ENCODE measurements around the gene NCAPD3. TPM values are rescaled to one million over a fixed set of nuclear protein-coding genes. Genes with fewer than 3 reads are reported as not detected.

The NCAPD3 gene
- total RNA-seq, 1 donor from 2014 or later, result 25.4 TPM

DNA sequence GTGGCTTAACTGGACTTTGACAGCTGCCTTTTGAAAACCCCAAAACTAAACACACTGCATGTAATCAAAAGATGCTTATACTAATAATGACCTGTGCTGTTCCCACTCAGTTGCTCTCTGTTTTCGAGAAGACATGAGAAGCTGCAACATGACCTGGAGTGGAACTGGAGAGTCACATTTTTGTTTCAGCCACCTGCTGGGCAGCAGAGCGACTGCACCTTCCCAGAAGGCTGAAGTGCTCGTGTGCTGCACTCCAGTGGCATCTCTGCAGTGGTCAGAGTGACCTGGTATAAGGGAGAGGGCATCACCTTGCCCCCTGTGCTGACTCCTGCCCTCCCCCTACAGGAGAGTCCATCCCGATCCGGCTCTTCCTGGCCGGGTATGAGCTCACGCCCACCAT lies 20.8 kb upstream of the NCAPD3 start:
- DNase-seq (ENCODE audit: low spot score in 2 of 2, unreplicated experiment in 2 of 2), result no peak
- peaks cover 31% of the 10 kb centered on the region for H3K36me3 Mint-ChIP-seq

DNA sequence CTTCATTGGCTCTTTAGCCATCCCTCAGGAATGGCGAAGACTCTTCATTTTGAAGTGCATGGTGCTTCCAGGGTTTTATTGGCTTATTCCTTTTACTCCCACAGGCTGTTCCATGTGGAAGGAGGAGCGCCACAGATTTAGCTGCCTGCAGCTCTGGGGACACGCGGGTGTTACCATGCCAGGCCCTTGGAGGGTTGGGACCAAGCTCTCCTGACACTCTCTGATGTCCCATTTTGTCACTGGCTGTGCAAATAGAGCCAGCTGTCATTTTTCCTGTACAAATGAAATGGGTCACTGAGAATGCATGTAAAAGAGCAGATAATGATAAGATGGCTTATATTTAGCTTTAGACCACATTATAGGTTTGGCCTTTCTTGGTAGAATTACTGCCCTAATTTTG lies 20.1 kb upstream of the NCAPD3 start:
- H3K4me1 Mint-ChIP-seq, result no peaks in the 10 kb centered on the region
- TF ChIP-seq, protein P1, sequence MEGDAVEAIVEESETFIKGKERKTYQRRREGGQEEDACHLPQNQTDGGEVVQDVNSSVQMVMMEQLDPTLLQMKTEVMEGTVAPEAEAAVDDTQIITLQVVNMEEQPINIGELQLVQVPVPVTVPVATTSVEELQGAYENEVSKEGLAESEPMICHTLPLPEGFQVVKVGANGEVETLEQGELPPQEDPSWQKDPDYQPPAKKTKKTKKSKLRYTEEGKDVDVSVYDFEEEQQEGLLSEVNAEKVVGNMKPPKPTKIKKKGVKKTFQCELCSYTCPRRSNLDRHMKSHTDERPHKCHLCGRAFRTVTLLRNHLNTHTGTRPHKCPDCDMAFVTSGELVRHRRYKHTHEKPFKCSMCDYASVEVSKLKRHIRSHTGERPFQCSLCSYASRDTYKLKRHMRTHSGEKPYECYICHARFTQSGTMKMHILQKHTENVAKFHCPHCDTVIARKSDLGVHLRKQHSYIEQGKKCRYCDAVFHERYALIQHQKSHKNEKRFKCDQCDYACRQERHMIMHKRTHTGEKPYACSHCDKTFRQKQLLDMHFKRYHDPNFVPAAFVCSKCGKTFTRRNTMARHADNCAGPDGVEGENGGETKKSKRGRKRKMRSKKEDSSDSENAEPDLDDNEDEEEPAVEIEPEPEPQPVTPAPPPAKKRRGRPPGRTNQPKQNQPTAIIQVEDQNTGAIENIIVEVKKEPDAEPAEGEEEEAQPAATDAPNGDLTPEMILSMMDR (IDR thresholded peaks at IDR 0.05; ENCODE audit: unreplicated experiment), result no peak
- no peaks in the 10 kb centered on the region for H3K27me3 Mint-ChIP-seq (ENCODE audit: low read depth)
- H3K36me3 Mint-ChIP-seq, result peaks cover 30% of the 10 kb centered on the region
- no peaks in the 10 kb centered on the region for H3K9me3 Mint-ChIP-seq
- H3K27ac Mint-ChIP-seq, result no peak overlapping the region
- no peak for DNase-seq (ENCODE audit: low spot score in 2 of 2, unreplicated experiment in 2 of 2)
- H3K4me3 Mint-ChIP-seq, result no peak overlapping the region

More for the DNA sequence above, 20.8 kb upstream of the NCAPD3 start:
- Mint-ChIP-seq H3K27ac (no peak overlapping the region), H3K27me3 (ENCODE audit: low read depth) (no peaks in the 10 kb centered on the region), H3K4me3 (no peak overlapping the region), H3K4me1 (no peaks in the 10 kb centered on the region), H3K9me3 (no peaks in the 10 kb centered on the region)
- TF ChIP-seq, protein P1 (IDR thresholded peaks at IDR 0.05; ENCODE audit: unreplicated experiment), result no peak

DNA sequence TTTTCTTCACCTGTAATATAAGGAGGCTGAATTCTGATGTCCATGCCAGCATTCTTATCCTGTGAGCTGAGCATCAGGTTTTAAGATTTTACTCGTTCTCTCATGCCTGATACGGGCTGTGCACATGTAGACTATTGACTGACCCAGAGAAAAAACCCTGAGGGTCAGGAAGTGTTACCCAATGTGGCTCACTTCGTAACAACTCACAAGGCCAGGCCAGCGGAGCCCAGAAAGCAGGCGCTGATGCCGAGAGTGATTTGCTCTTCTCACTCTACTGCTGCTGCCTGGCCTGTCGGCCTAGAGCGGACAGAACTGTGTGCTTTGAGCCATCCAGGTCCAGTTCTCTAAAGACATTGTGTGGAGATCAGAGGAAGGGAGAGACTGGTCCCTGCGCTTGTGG lies 18.6 kb upstream of the NCAPD3 start:
- H3K4me1 Mint-ChIP-seq, result no peaks in the 10 kb centered on the region

DNA sequence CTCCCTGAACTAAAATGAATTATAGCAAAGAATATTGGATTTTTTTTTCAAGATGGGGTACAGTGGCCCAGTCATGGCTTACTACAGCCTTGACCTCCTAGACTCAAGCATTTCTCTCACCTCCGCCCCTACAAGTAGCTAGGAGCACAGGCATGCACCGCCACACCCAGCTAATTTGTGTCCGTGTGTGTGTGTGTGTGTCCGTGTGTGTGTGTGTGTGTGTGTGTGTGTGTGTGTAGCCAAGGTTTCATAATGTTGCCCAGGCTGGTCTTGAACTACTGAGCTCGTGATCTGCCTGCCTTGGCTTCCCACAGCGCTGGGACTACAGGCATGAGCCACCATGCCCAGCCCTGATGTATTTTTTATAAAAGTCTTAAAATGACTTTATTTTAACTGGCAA lies 16.8 kb upstream of the NCAPD3 start:
- Mint-ChIP-seq H3K27ac (no peak overlapping the region), H3K27me3 (ENCODE audit: low read depth) (no peaks in the 10 kb centered on the region), H3K9me3 (no peaks in the 10 kb centered on the region), H3K4me1 (no peaks in the 10 kb centered on the region), H3K36me3 (peaks cover 42% of the 10 kb centered on the region), H3K4me3 (no peak overlapping the region)
- no peak for DNase-seq (ENCODE audit: low spot score in 2 of 2, unreplicated experiment in 2 of 2)
- TF ChIP-seq, protein P1 (IDR thresholded peaks at IDR 0.05; ENCODE audit: unreplicated experiment), result no peak

More for the DNA sequence above, 18.6 kb upstream of the NCAPD3 start:
- TF ChIP-seq, protein P1 (IDR thresholded peaks at IDR 0.05; ENCODE audit: unreplicated experiment), result no peak
- DNase-seq (ENCODE audit: low spot score in 2 of 2, unreplicated experiment in 2 of 2), result no peak
- Mint-ChIP-seq H3K4me3 (no peak overlapping the region), H3K27me3 (ENCODE audit: low read depth) (no peaks in the 10 kb centered on the region), H3K36me3 (peaks cover 37% of the 10 kb centered on the region), H3K9me3 (no peaks in the 10 kb centered on the region), H3K27ac (no peak overlapping the region)

DNA sequence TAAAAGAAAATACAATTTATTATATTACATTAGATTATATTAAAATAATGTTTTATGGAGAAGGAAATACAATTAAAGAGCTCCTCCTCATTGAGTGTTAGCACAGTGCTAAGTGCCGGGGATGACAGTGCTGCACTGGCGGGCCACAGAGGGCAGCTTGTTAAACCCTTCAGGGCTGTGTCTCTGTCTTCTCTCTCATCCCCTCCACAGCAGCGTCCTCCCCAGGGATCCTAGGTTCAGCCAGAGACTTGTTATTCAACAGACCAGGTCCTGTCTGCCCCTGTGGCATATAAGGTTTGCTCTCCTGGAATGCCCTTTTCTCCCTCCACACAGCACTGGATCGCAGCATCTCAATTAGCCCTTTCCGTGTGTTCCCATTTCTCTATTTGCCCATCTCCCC lies 15.2 kb upstream of the NCAPD3 start:
- H3K27me3 Mint-ChIP-seq (ENCODE audit: low read depth), result no peaks in the 10 kb centered on the region
- TF ChIP-seq, protein P1 (IDR thresholded peaks at IDR 0.05; ENCODE audit: unreplicated experiment), result no peak
- no peaks in the 10 kb centered on the region for H3K9me3 Mint-ChIP-seq
- peaks cover 34% of the 10 kb centered on the region for H3K36me3 Mint-ChIP-seq
- H3K4me3 Mint-ChIP-seq, result no peak overlapping the region
- no peaks in the 10 kb centered on the region for H3K4me1 Mint-ChIP-seq
- no peak for DNase-seq (ENCODE audit: low spot score in 2 of 2, unreplicated experiment in 2 of 2)
- no peak overlapping the region for H3K27ac Mint-ChIP-seq

DNA sequence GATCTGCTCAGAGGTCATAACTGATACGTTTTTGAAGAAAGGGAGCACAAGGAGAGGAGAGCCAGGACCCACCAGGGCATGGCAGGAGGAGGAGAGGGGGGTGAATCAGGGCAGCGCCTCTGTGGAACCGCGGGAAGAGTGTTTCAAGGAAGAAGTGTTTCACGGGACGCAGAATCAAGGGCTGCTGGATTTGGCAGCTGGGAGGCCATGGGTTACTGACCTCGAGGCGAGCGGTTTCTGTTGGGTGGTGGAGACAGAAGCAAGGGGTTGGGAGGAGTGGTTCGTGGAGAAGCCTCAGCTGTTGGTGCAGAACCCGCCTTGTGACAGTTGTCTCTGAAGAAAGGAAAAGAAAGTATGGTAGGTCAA lies 13.8 kb upstream of the NCAPD3 start:
- no peak overlapping the region for H3K4me3 Mint-ChIP-seq
- no peaks in the 10 kb centered on the region for H3K27me3 Mint-ChIP-seq (ENCODE audit: low read depth)
- DNase-seq (ENCODE audit: low spot score in 2 of 2, unreplicated experiment in 2 of 2), result no peak
- no peaks in the 10 kb centered on the region for H3K9me3 Mint-ChIP-seq
- peaks cover 25% of the 10 kb centered on the region for H3K36me3 Mint-ChIP-seq
- TF ChIP-seq, protein P1 (IDR thresholded peaks at IDR 0.05; ENCODE audit: unreplicated experiment), result no peak
- H3K4me1 Mint-ChIP-seq, result no peaks in the 10 kb centered on the region
- no peak overlapping the region for H3K27ac Mint-ChIP-seq
